Measurements from ENCODE around the gene ASCC1. TPM values are rescaled to one million over a fixed set of nuclear protein-coding genes. Genes with fewer than 3 reads are reported as not detected.

The ASCC1 gene
- total and polyA plus RNA-seq, 2 of the 13 experiments (the other 11 are each of a cell fraction or from before 2014, with no cell fraction given): 21.6 to 30.1 TPM

DNA sequence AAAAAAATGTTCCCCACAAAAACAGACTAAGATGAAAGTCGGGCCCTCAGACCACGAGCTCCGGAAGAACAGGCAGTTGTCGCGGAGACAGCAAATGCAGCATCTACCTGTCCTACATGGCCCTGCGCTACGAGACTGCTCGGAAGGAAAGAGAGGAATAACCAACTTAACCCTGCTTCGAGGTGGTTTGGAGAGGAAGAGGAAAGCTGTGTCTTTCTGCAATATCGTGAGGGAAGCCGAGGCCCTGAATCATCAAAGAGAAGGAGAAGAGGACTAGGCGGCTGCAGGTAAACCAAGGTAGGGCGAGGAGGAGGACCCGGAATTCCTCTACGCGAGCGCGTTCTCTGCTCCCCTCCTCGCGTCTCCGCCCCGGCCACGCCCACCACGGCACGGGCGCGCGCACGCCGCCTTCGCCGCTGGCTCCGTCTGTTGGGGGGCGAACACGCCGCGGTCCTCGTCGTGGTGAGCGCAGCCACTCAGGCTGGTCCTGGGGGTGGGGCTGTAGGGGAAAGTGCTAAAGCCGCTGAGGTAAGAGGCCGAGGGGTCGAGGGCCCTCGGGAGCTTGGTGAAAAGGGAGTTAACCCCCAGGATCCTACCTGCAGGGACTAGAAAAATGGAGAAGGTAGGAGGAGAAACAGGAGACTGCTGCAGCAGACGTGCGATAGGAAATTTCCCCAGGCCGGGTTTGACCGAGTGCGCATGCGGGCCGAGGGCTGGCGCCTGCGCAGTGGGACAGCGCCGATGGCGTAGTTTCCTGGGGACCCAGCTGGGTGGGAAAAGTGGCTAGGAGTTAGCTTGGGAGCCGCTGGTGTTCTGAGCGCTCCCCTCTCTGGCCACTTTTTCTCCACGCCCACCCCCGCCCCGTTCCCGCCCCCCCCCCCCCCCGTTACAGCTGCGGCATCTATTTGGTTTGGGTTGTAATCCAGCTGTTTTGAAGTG, at the start of gene ASCC1, which contains the start of gene ANAPC16 (continued):
- TF ChIP-seq HMGXB4 (CRISPR knock-in tag; IDR thresholded peaks at IDR 0.05; ENCODE audit: borderline replicate concordance in 1 of 2, low read depth in 1 of 2) (peak; percentile 88 to 92; a peak in 3 of 4 replicates), HMG20A (CRISPR knock-in tag; IDR thresholded peaks at IDR 0.05; ENCODE audit: borderline replicate concordance) (0 out of 2 replicates have a peak, but pooled peaks have one; percentile 48), ZNF12 (CRISPR knock-in tag; IDR thresholded peaks at IDR 0.05) (peak; percentile 61; the same call in 1 of the 2 replicates), ZNF619 (CRISPR knock-in tag; IDR thresholded peaks at IDR 0.05) (peak; percentile 93; the same call in 1 of the 2 replicates), ZBTB3 (CRISPR knock-in tag; IDR thresholded peaks at IDR 0.05; ENCODE audit: borderline replicate concordance, low read depth) (peak; percentile 83; the same call in 1 of the 2 replicates), ZBTB33 (CRISPR knock-in tag; IDR thresholded peaks at IDR 0.05) (peak; percentile 54; the same call in 1 of the 2 replicates), SALL2 (CRISPR knock-in tag; IDR thresholded peaks at IDR 0.05) (peak; percentile 93), TSC22D2 (CRISPR knock-in tag; IDR thresholded peaks at IDR 0.05; ENCODE audit: borderline replicate concordance) (peak; percentile 78; the same call in 1 of the 2 replicates), ZNF670 (CRISPR knock-in tag; IDR thresholded peaks at IDR 0.05; ENCODE audit: borderline replicate concordance) (peak; percentile 80; the same call in 1 of the 2 replicates), TFE3 (CRISPR knock-in tag; IDR thresholded peaks at IDR 0.05) (peak; percentile 79), RARG (CRISPR knock-in tag; IDR thresholded peaks at IDR 0.05; ENCODE audit: low read depth) (peak; percentile 76; the same call in 1 of the 2 replicates), GTF2F1 (IDR thresholded peaks at IDR 0.05; ENCODE audit: low read length) (peak; percentile 30; the same call in 1 of the 2 replicates), SRSF9 (IDR thresholded peaks at IDR 0.05; ENCODE audit: borderline replicate concordance, insufficient read depth, low read depth, low read length, poor library complexity, severe bottlenecking) (no peak), CENPX (CRISPR knock-in tag; IDR thresholded peaks at IDR 0.05) (no peak)
- TF ChIP-seq, protein P1, sequence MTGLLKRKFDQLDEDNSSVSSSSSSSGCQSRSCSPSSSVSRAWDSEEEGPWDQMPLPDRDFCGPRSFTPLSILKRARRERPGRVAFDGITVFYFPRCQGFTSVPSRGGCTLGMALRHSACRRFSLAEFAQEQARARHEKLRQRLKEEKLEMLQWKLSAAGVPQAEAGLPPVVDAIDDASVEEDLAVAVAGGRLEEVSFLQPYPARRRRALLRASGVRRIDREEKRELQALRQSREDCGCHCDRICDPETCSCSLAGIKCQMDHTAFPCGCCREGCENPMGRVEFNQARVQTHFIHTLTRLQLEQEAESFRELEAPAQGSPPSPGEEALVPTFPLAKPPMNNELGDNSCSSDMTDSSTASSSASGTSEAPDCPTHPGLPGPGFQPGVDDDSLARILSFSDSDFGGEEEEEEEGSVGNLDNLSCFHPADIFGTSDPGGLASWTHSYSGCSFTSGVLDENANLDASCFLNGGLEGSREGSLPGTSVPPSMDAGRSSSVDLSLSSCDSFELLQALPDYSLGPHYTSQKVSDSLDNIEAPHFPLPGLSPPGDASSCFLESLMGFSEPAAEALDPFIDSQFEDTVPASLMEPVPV (CRISPR knock-in tag; IDR thresholded peaks at IDR 0.05): peak; percentile 87; the same call in 1 of the 2 replicates
- TF ChIP-seq, protein P2, sequence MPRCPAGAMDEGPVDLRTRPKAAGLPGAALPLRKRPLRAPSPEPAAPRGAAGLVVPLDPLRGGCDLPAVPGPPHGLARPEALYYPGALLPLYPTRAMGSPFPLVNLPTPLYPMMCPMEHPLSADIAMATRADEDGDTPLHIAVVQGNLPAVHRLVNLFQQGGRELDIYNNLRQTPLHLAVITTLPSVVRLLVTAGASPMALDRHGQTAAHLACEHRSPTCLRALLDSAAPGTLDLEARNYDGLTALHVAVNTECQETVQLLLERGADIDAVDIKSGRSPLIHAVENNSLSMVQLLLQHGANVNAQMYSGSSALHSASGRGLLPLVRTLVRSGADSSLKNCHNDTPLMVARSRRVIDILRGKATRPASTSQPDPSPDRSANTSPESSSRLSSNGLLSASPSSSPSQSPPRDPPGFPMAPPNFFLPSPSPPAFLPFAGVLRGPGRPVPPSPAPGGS (CRISPR knock-in tag; IDR thresholded peaks at IDR 0.05): peak; percentile 92

Data from HepG2 (cell line).